NB4 (cell line): ENCODE data around the gene ARGFX.
"Not testable (repeated sequence)": the region's sequence is repeated elsewhere in the genome, so short reads cannot be mapped to it uniquely, and the experiment has no call there.

ENCODE experiments used
- MYC ChIP-seq: IDR thresholded peaks from 2 replicates; pipeline ENCODE4 v1.6.1; 2011; ENCODE audit warnings: low read depth, low read length
- POLR2A ChIP-seq: IDR thresholded peaks from 2 replicates; pipeline ENCODE4 v1.6.1; 2011; ENCODE audit warnings: mild to moderate bottlenecking; ENCODE audit not compliant: insufficient read length; ENCODE audit errors: extremely low read depth
- TF ChIP-seq, protein P1 (sequence below): IDR thresholded peaks from one replicate; pipeline ENCODE4 v1.5.1; 2012; ENCODE audit warnings: low read depth, low read length
- TF ChIP-seq, protein P2 (sequence below): IDR thresholded peaks from 2 replicates; pipeline ENCODE4 v1.6.1; 2011; ENCODE audit warnings: low read depth, low read length

DNA sequence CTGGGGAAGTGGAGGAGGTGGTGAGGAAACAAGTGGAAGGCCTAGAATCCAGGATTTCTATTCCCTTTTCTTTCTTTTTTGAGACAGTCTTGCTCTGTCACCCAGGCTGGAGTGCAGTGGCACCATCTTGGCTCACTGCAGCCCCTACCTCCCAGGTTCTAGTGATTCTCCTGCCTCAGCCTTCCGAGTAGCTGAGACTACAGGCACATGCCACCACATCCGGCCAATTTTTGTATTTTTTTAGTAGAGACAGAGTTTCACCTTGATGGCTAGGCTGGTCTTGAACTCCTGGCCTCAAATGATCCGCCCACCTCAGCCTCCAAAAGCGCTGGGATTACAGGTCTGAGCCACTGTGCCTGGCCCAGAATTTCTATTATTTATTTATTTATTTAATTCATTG lies 26.1 kb downstream of the ARGFX start:
- TF ChIP-seq, protein P1, sequence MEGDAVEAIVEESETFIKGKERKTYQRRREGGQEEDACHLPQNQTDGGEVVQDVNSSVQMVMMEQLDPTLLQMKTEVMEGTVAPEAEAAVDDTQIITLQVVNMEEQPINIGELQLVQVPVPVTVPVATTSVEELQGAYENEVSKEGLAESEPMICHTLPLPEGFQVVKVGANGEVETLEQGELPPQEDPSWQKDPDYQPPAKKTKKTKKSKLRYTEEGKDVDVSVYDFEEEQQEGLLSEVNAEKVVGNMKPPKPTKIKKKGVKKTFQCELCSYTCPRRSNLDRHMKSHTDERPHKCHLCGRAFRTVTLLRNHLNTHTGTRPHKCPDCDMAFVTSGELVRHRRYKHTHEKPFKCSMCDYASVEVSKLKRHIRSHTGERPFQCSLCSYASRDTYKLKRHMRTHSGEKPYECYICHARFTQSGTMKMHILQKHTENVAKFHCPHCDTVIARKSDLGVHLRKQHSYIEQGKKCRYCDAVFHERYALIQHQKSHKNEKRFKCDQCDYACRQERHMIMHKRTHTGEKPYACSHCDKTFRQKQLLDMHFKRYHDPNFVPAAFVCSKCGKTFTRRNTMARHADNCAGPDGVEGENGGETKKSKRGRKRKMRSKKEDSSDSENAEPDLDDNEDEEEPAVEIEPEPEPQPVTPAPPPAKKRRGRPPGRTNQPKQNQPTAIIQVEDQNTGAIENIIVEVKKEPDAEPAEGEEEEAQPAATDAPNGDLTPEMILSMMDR = not testable (repeated sequence)
- TF ChIP-seq POLR2A, MYC: not testable (repeated sequence)
- TF ChIP-seq, protein P2, sequence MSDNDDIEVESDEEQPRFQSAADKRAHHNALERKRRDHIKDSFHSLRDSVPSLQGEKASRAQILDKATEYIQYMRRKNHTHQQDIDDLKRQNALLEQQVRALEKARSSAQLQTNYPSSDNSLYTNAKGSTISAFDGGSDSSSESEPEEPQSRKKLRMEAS = not testable (repeated sequence)
